CD8-positive, alpha-beta memory T cell (primary cell): ENCODE measurements around the gene USP5. TPM values are rescaled to one million over a fixed set of nuclear protein-coding genes. Genes with fewer than 3 reads are reported as not detected.

Experiments used
- CTCF ChIA-PET: fragments of 350-600 bp; sonication (Branson Sonifier 250); formaldehyde crosslinking; loops from one replicate; lab custom pipeline; 2021; ENCODE audit warnings: antibody characterized with exemption; lab: Charles Lee
- POLR2A ChIA-PET: fragments of 350-600 bp; sonication (Branson Sonifier 250); formaldehyde crosslinking; loops from one replicate; lab custom pipeline; 2021; ENCODE audit warnings: antibody characterized with exemption; lab: Charles Lee
- DNase-seq, 5 donors: peaks; one replicate each; pipeline versions ENCODE4 v3.0.0 to v3.0.0-alpha.2; 2020 to 2022; ENCODE audit warnings: mixed read lengths in 1 of 5
- H3K27ac ChIP-seq: one replicate; pipeline ENCODE4 v1.7.0; 2013; ENCODE audit warnings: low read depth, mild to moderate bottlenecking, low read length, moderate library complexity
- H3K27me3 ChIP-seq: 2 replicates; pipeline ENCODE4 v1.7.0; 2013; ENCODE audit warnings: low read length, mild to moderate bottlenecking; ENCODE audit not compliant: insufficient read depth, poor library complexity, severe bottlenecking
- H3K36me3 ChIP-seq: 2 replicates; pipeline ENCODE4 v1.7.0; 2013; ENCODE audit warnings: mild to moderate bottlenecking, low read length, moderate library complexity; ENCODE audit not compliant: insufficient read depth
- H3K4me1 ChIP-seq: 2 replicates; pipeline ENCODE4 v1.7.0; 2013; ENCODE audit warnings: mild to moderate bottlenecking, low read length, moderate library complexity; ENCODE audit not compliant: insufficient read depth
- H3K4me3 ChIP-seq: 2 replicates; pipeline ENCODE4 v1.7.0; 2013; ENCODE audit warnings: mild to moderate bottlenecking, low read length
- H3K9me3 ChIP-seq: 2 replicates; pipeline ENCODE4 v1.7.0; 2013; ENCODE audit warnings: mild to moderate bottlenecking, low read length
- H3K27ac Mint-ChIP-seq, 8 donors: one replicate each; pipeline ENCODE4 v1.8.0; 2020 to 2021; ENCODE audit warnings: mixed read lengths in 8 of 8, mild to moderate bottlenecking in 6 of 8, inconsistent platforms in 3 of 8, moderate library complexity in 3 of 8
- H3K27me3 Mint-ChIP-seq, 2 donors: one replicate each; pipeline ENCODE4 v1.8.0; 2020 to 2021; ENCODE audit warnings: mixed read lengths in 2 of 2, mild to moderate bottlenecking in 1 of 2, moderate library complexity in 1 of 2
- H3K36me3 Mint-ChIP-seq, 3 donors: one replicate each; pipeline ENCODE4 v1.8.0; 2020 to 2021; ENCODE audit warnings: mixed read lengths in 3 of 3, inconsistent platforms in 1 of 3, mild to moderate bottlenecking in 1 of 3
- H3K4me1 Mint-ChIP-seq, 3 donors: one replicate each; pipeline ENCODE4 v1.8.0; 2020 to 2021; ENCODE audit warnings: mixed read lengths in 3 of 3, inconsistent platforms in 1 of 3, mild to moderate bottlenecking in 1 of 3
- H3K4me3 Mint-ChIP-seq, 7 donors: one replicate each; pipeline ENCODE4 v1.8.0; 2020 to 2021; ENCODE audit warnings: mixed read lengths in 7 of 7, mild to moderate bottlenecking in 6 of 7, moderate library complexity in 4 of 7, inconsistent platforms in 2 of 7
- H3K9me3 Mint-ChIP-seq, 5 donors: one replicate each; pipeline ENCODE4 v1.8.0; 2020 to 2022; ENCODE audit warnings: mixed read lengths in 5 of 5, mild to moderate bottlenecking in 3 of 5, moderate library complexity in 2 of 5, inconsistent platforms in 1 of 5
- polyA plus RNA-seq: library from polyadenylated mRNA; unstranded; fragments of 300-500 nt; fragmentation: Illumina TruSeq; gene quantifications from one replicate; pipeline ENCODE4 v1.2.3, GENCODE V29; 2021
- total RNA-seq, 2 experiments: library from RNA; stranded (reverse); gene quantifications; one replicate each; pipeline ENCODE4 v1.2.3, GENCODE V29; 2021

USP5 gene
- total and polyA plus RNA-seq, 3 experiments from 2014 or later, result 49.7 to 154 (median 154) TPM

GRCh38 chr12:6914947-6915788 lies 63.2 kb downstream of the USP5 start:
- H3K27me3 ChIP-seq, result no peaks in the 10 kb centered on the region
- no peaks in the 10 kb centered on the region for H3K9me3 Mint-ChIP-seq
- peaks cover 21 to 44% (median 30%) of the 10 kb centered on the region in 3 donors for H3K4me1 Mint-ChIP-seq
- peaks cover 21% of the 10 kb centered on the region for H3K4me1 ChIP-seq
- peak overlapping the region; percentile 66 for H3K27ac ChIP-seq
- peaks cover 3 to 47% (median 4%) of the 10 kb centered on the region in 3 donors for H3K36me3 Mint-ChIP-seq
- peak overlapping the region; percentile 94 to 99 (median 96) for H3K27ac Mint-ChIP-seq
- no peaks in the 10 kb centered on the region for H3K9me3 ChIP-seq
- peaks cover 6% of the 10 kb centered on the region for H3K36me3 ChIP-seq
- DNase-seq, result no peak
- peak overlapping the region; percentile 89 to 99 (median 94) for H3K4me3 Mint-ChIP-seq
- H3K4me3 ChIP-seq, result peak overlapping the region; percentile 69
- CTCF ChIA-PET, result interaction anchor here (1.3 to 4.4 kb wide), 6 partner anchors 10 to 46 kb away, joined by 3 to 28 read pairs (median 6); partner anchors contain the start of genes C12orf57, RNU7-1 and SPSB2
- POLR2A ChIA-PET, result interaction anchor here (1.0 to 2.6 kb wide), 11 partner anchors 9 to 193 kb away, joined by 3 to 14 read pairs (median 7); partner anchors contain the start of genes C12orf57, LRRC23, RNU7-1 and SPSB2
- H3K27me3 Mint-ChIP-seq, result no peaks in the 10 kb centered on the region

DNA sequence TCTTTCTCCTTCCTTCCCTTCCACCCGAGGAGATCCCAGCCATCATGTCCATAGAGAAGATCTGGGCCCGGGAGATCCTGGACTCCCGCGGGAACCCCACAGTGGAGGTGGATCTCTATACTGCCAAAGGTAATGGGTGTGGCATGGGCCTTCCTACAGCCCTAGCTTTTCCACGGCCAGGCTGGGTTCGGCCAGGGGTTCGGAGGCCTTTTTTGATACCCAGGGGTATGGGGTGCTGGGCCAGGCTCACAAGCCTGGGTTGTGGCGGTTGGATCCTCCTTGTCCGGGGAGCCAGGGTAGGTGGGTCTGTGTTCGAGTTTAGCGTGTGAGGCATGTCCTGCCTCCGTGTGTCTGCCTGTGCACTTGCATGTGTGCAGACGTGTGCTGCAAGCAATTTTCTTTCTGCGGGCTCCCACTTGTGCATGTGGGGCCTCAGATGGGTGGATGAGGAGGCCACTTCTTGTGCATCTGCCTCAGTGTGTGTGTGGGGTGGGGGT lies 63.9 kb downstream of the USP5 start:
- CTCF ChIA-PET, result interaction anchor here (1.0 to 4.4 kb wide), 6 partner anchors 8 to 46 kb away, joined by 3 to 28 read pairs (median 6); partner anchors contain the start of gene SPSB2
- H3K36me3 ChIP-seq, result peaks cover 6% of the 10 kb centered on the region
- H3K4me1 Mint-ChIP-seq, result peaks cover 21 to 44% (median 30%) of the 10 kb centered on the region in 3 donors

More for the DNA sequence above, 63.9 kb downstream of the USP5 start:
- H3K27ac Mint-ChIP-seq, result peak overlapping the region; percentile 29 to 97 (median 95)
- Histone ChIP-seq H3K4me3 (no peak overlapping the region), H3K4me1 (peaks cover 21% of the 10 kb centered on the region), H3K27ac (no peak overlapping the region), H3K9me3 (no peaks in the 10 kb centered on the region), H3K27me3 (no peaks in the 10 kb centered on the region)
- POLR2A ChIA-PET, result interaction anchor here (1.2 kb wide), 1 partner anchor 9 kb away, joined by 3 read pairs; no protein-coding TSS in a partner anchor
- no peaks in the 10 kb centered on the region for H3K9me3 Mint-ChIP-seq
- DNase-seq, result no peak
- peak overlapping the region; percentile 79 to 99 (median 94) for H3K4me3 Mint-ChIP-seq
- peaks cover 3 to 47% (median 4%) of the 10 kb centered on the region in 3 donors for H3K36me3 Mint-ChIP-seq
- H3K27me3 Mint-ChIP-seq, result no peaks in the 10 kb centered on the region

Other genes starting within 250 kb of the USP5 start
- gene CHD4, start 244.8 kb upstream of the USP5 start, total RNA-seq, result 100 to 1,000 TPM; 287 to 293 TPM
- gene CHD4, start 244.8 kb upstream of the USP5 start, polyA plus RNA-seq, result 58.1 TPM
- 10 to 100 TPM; 10.6 to 11.4 TPM for gene LPAR5, start 216.2 kb upstream of the USP5 start, total RNA-seq
- gene LPAR5, start 216.2 kb upstream of the USP5 start, polyA plus RNA-seq, result 26.5 TPM
- 1 to 10 TPM; 1.8 to 2.0 TPM for gene ACRBP, start 204.7 kb upstream of the USP5 start, total RNA-seq
- gene ACRBP, start 204.7 kb upstream of the USP5 start, polyA plus RNA-seq, result not detected
- 10 to 100 TPM; 17.4 to 18.5 TPM for gene ING4, start 189.0 kb upstream of the USP5 start, total RNA-seq
- gene ING4, start 189.0 kb upstream of the USP5 start, polyA plus RNA-seq, result 80.3 TPM
- gene ZNF384, start 162.8 kb upstream of the USP5 start, total RNA-seq, result 10 to 100 TPM; 58.1 to 63.3 TPM
- gene ZNF384, start 162.8 kb upstream of the USP5 start, polyA plus RNA-seq, result 37.2 TPM
- gene PIANP, start 151.3 kb upstream of the USP5 start, total RNA-seq, result under 1 TPM; 0.49 to 0.79 TPM
- gene PIANP, start 151.3 kb upstream of the USP5 start, polyA plus RNA-seq, result 0.77 TPM
- 10 to 100 TPM; 48.8 to 49.7 TPM for gene COPS7A, start 128.1 kb upstream of the USP5 start, total RNA-seq
- gene COPS7A, start 128.1 kb upstream of the USP5 start, polyA plus RNA-seq, result 46.2 TPM
- gene MLF2, start 99.0 kb upstream of the USP5 start, total RNA-seq, result 100 to 1,000 TPM; 141 to 146 TPM
- 141 TPM for gene MLF2, start 99.0 kb upstream of the USP5 start, polyA plus RNA-seq
- gene PTMS, start 85.8 kb upstream of the USP5 start, total RNA-seq, result 10 to 100 TPM; 75.3 to 87.2 TPM
- 10.9 TPM for gene PTMS, start 85.8 kb upstream of the USP5 start, polyA plus RNA-seq
- 100 to 1,000 TPM; 236 to 245 TPM for gene LAG3, start 79.6 kb upstream of the USP5 start, total RNA-seq
- 37.3 TPM for gene LAG3, start 79.6 kb upstream of the USP5 start, polyA plus RNA-seq
- 1 to 10 TPM; 1.2 to 1.8 TPM for gene CD4, start 62.6 kb upstream of the USP5 start, total RNA-seq
- 0.30 TPM for gene CD4, start 62.6 kb upstream of the USP5 start, polyA plus RNA-seq
- under 1 TPM in 1 of 2 experiments, not detected in 1; 0.11 TPM for gene GPR162, start 30.3 kb upstream of the USP5 start, total RNA-seq
- not detected for gene GPR162, start 30.3 kb upstream of the USP5 start, polyA plus RNA-seq
- gene P3H3, start 23.7 kb upstream of the USP5 start, total RNA-seq, result 1 to 10 TPM; 2.4 to 2.5 TPM
- 2.9 TPM for gene P3H3, start 23.7 kb upstream of the USP5 start, polyA plus RNA-seq
- under 1 TPM; 0.48 to 0.78 TPM for gene GNB3, start 11.2 kb upstream of the USP5 start, total RNA-seq
- gene GNB3, start 11.2 kb upstream of the USP5 start, polyA plus RNA-seq, result not detected
- gene CDCA3, start 864 bp upstream of the USP5 start, total RNA-seq, result 10 to 100 TPM; 35.9 to 37.6 TPM
- 0.68 TPM for gene CDCA3, start 864 bp upstream of the USP5 start, polyA plus RNA-seq
- 1,000 to 10,000 TPM; 1,331 to 1,374 TPM for gene TPI1, start 15.4 kb downstream of the USP5 start, total RNA-seq
- 613 TPM for gene TPI1, start 15.4 kb downstream of the USP5 start, polyA plus RNA-seq
- 1 to 10 TPM; 7.7 to 8.1 TPM for gene SPSB2, start 21.2 kb downstream of the USP5 start, total RNA-seq
- gene SPSB2, start 21.2 kb downstream of the USP5 start, polyA plus RNA-seq, result 11.4 TPM
- 1 to 10 TPM; 4.9 to 5.0 TPM for gene LRRC23, start 52.7 kb downstream of the USP5 start, total RNA-seq
- 5.0 TPM for gene LRRC23, start 52.7 kb downstream of the USP5 start, polyA plus RNA-seq
- gene ENO2, start 62.4 kb downstream of the USP5 start, total RNA-seq, result 100 to 1,000 TPM; 125 to 131 TPM
- 36.4 TPM for gene ENO2, start 62.4 kb downstream of the USP5 start, polyA plus RNA-seq
- gene ATN1, start 75.8 kb downstream of the USP5 start, total RNA-seq, result 10 to 100 TPM; 54.8 to 60.4 TPM
- 0.62 TPM for gene ATN1, start 75.8 kb downstream of the USP5 start, polyA plus RNA-seq
- gene RNU7-1, start 91.7 kb downstream of the USP5 start, total RNA-seq, result not detected
- not detected for gene RNU7-1, start 91.7 kb downstream of the USP5 start, polyA plus RNA-seq
- gene C12orf57, start 91.9 kb downstream of the USP5 start, total RNA-seq, result 100 to 1,000 TPM; 297 to 304 TPM
- gene C12orf57, start 91.9 kb downstream of the USP5 start, polyA plus RNA-seq, result 259 TPM
- 100 to 1,000 TPM; 456 to 460 TPM for gene PTPN6, start 99.2 kb downstream of the USP5 start, total RNA-seq
- 379 TPM for gene PTPN6, start 99.2 kb downstream of the USP5 start, polyA plus RNA-seq
- 100 to 1,000 TPM; 499 to 503 TPM for gene PHB2, start 118.5 kb downstream of the USP5 start, total RNA-seq
- 116 TPM for gene PHB2, start 118.5 kb downstream of the USP5 start, polyA plus RNA-seq
- gene EMG1, start 118.8 kb downstream of the USP5 start, total RNA-seq, result 100 to 1,000 TPM; 158 to 161 TPM
- 64.4 TPM for gene EMG1, start 118.8 kb downstream of the USP5 start, polyA plus RNA-seq
- gene LPCAT3, start 166.3 kb downstream of the USP5 start, total RNA-seq, result 10 to 100 TPM; 20.4 to 22.1 TPM
- gene LPCAT3, start 166.3 kb downstream of the USP5 start, polyA plus RNA-seq, result 25.5 TPM
- gene C1S, start 208.6 kb downstream of the USP5 start, total RNA-seq, result under 1 TPM; 0.64 to 0.83 TPM
- gene C1S, start 208.6 kb downstream of the USP5 start, polyA plus RNA-seq, result not detected
- gene C1R, start 240.3 kb downstream of the USP5 start, total RNA-seq, result 1 to 10 TPM; 1.2 to 1.7 TPM
- gene C1R, start 240.3 kb downstream of the USP5 start, polyA plus RNA-seq, result 1.9 TPM